CD4-positive, alpha-beta T cell treated with Interleukin-15 for 4 hours (primary cell): ENCODE results near the gene PLS3.
A peak's percentile ranks its signal among the peaks of the same experiment; 100 is the strongest.
"Not testable (repeated sequence)": the region's sequence is repeated elsewhere in the genome, so short reads cannot be mapped to it uniquely, and the experiment has no call there.

ENCODE experiments used
- DNase-seq: peaks from one replicate; pipeline ENCODE4 v3.0.0-alpha.2; 2020; ENCODE audit warnings: low spot score

PLS3 gene

GRCh38 chrX:115606861-115607260, 45.9 kb downstream of the PLS3 start:
- no peak for DNase-seq

- no peak for DNase-seq
Measured at GRCh38 chrX:115609621-115610020, 48.6 kb downstream of the PLS3 start.

GRCh38 chrX:115616943-115617563, 56.1 kb downstream of the PLS3 start:
- no peak for DNase-seq

- DNase-seq: no peak
Measured at GRCh38 chrX:115622534-115622933, 61.6 kb downstream of the PLS3 start.

GRCh38 chrX:115624916-115625315, 63.9 kb downstream of the PLS3 start:
- no peak for DNase-seq

GRCh38 chrX:115625572-115626301, 64.8 kb downstream of the PLS3 start:
- DNase-seq: no peak

GRCh38 chrX:115630204-115630603, 69.2 kb downstream of the PLS3 start:
- no peak for DNase-seq

- no peak for DNase-seq
Measured at GRCh38 chrX:115632455-115632854, 71.5 kb downstream of the PLS3 start.

GRCh38 chrX:115633397-115633796, 72.4 kb downstream of the PLS3 start:
- not testable (repeated sequence) for DNase-seq

GRCh38 chrX:115639334-115639880, 78.4 kb downstream of the PLS3 start:
- DNase-seq: no peak

GRCh38 chrX:115642311-115642710, 81.3 kb downstream of the PLS3 start:
- DNase-seq: no peak

GRCh38 chrX:115642895-115643530, 82.0 kb downstream of the PLS3 start:
- DNase-seq: peak; percentile 44

GRCh38 chrX:115644397-115644796, 83.4 kb downstream of the PLS3 start:
- not testable (repeated sequence) for DNase-seq

- no peak for DNase-seq
Measured at GRCh38 chrX:115649461-115650063, 88.6 kb downstream of the PLS3 start.

GRCh38 chrX:115650449-115650848, 89.5 kb downstream of the PLS3 start:
- no peak for DNase-seq

- peak; percentile 0 for DNase-seq
Measured at GRCh38 chrX:115650916-115651315, 89.9 kb downstream of the PLS3 start.

GRCh38 chrX:115652221-115652620, 91.2 kb downstream of the PLS3 start:
- DNase-seq: no peak

GRCh38 chrX:115665122-115665521, 104.1 kb downstream of the PLS3 start:
- no peak for DNase-seq

- DNase-seq: no peak
Measured at GRCh38 chrX:115679460-115679859, 118.5 kb downstream of the PLS3 start.

- no peak for DNase-seq
Measured at GRCh38 chrX:115687595-115687994, 126.6 kb downstream of the PLS3 start.

- no peak for DNase-seq
Measured at GRCh38 chrX:115689931-115690330, 129.0 kb downstream of the PLS3 start.

- peak; percentile 7 for DNase-seq
Measured at GRCh38 chrX:115690511-115691216, 129.7 kb downstream of the PLS3 start.
